ENCODE results near the gene E2F3. TPM values are rescaled to one million over a fixed set of nuclear protein-coding genes. Genes with fewer than 3 reads are reported as not detected.

Gene E2F3
- total RNA-seq, 1 experiment from 2014 or later, result 27.1 TPM

GRCh38 chr6:20417819-20418218, 16.1 kb downstream of the E2F3 start:
- BruUV-seq (replicated peaks), result no TSS peak
- no peak overlapping the region for H3K4me3 ChIP-seq (replicated peaks in 1 of 2; ENCODE audit: low read depth in 1 of 2, low read length in 2 of 2)
- no peak overlapping the region for H3K9ac ChIP-seq (ENCODE audit: low read length)
- no peak for TF ChIP-seq ZFX (IDR thresholded peaks at IDR 0.05)
- TF ChIP-seq EZH2 (IDR thresholded peaks at IDR 0.05), result no peak
- TF ChIP-seq CBX3 (IDR thresholded peaks at IDR 0.05; ENCODE audit: low read depth), result no peak
- TF ChIP-seq RAD21 (IDR thresholded peaks at IDR 0.05; ENCODE audit: low read depth), result no peak
- no peak for TF ChIP-seq ZNF274 (IDR thresholded peaks at IDR 0.05; ENCODE audit: low read depth, low read length)
- TF ChIP-seq POLR2AphosphoS5 (IDR thresholded peaks at IDR 0.05; ENCODE audit: low read depth, low read length), result no peak
- no peak for TF ChIP-seq TCF7L2 (IDR thresholded peaks at IDR 0.05; ENCODE audit: borderline replicate concordance, extremely low read depth, insufficient read depth, insufficient read length)
- TF ChIP-seq MAX (IDR thresholded peaks at IDR 0.05), result no peak
- no peak for TF ChIP-seq POLR2A (IDR thresholded peaks at IDR 0.05; ENCODE audit: borderline replicate concordance, extremely low read depth, insufficient read depth, insufficient read length)
- no peak for TF ChIP-seq SRF (IDR thresholded peaks at IDR 0.05; ENCODE audit: low read depth)
- TF ChIP-seq CEBPB (IDR thresholded peaks at IDR 0.05; ENCODE audit: low read depth), result no peak
- TF ChIP-seq EGR1 (IDR thresholded peaks at IDR 0.05; ENCODE audit: low read depth), result no peak
- TF ChIP-seq JUND (IDR thresholded peaks at IDR 0.05), result no peak
- no peak for TF ChIP-seq ZBTB33 (IDR thresholded peaks at IDR 0.05; ENCODE audit: extremely low read depth, insufficient replicate concordance, low read length)
- no peak for TF ChIP-seq EZH2phosphoT487 (IDR thresholded peaks at IDR 0.05; ENCODE audit: borderline replicate concordance)
- no peak for TF ChIP-seq CTCF (IDR thresholded peaks at IDR 0.05 in 2 of 3, conservative IDR thresholded peaks at IDR 0.05 in 1 of 3; ENCODE audit: borderline replicate concordance in 1 of 3, insufficient read depth in 1 of 3, low read depth in 2 of 3, low read length in 2 of 3)
- TF ChIP-seq SIN3A (IDR thresholded peaks at IDR 0.05; ENCODE audit: low read depth), result no peak
- no peak for TF ChIP-seq ATF3 (IDR thresholded peaks at IDR 0.05)
- no peak for TF ChIP-seq REST (IDR thresholded peaks at IDR 0.05; ENCODE audit: low read depth)
- DNase-seq (ENCODE audit: low read depth, low spot score) (no peak), ATAC-seq (no peak)
- H3K36me3 ChIP-seq (ENCODE audit: control insufficient read depth in 1 of 2, insufficient read depth in 2 of 2, low read length in 2 of 2), result peaks cover 0 to 10% of the 10 kb centered on the region in 2 experiments; a peak in 2 of 4 replicates
- no peak overlapping the region for H2AFZ ChIP-seq (ENCODE audit: low read depth, low read length, poor library complexity, severe bottlenecking)
- no peak overlapping the region for H3K4me2 ChIP-seq (ENCODE audit: low read length)
- RAD21 ChIA-PET (ENCODE audit: low non-redundant PET in 1 of 2, low total read pairs in 2 of 2, uncharacterized antibody in 2 of 2, unreplicated experiment in 2 of 2), result no interaction called here
- POLR2A ChIA-PET, result interaction anchor here (1.3 kb wide), 1 partner anchor 11 kb away, joined by 5 read pairs; no protein-coding TSS in a partner anchor
- intact Hi-C loops (cut with micrococcal nuclease), result no loop called here
- no peaks in the 10 kb centered on the region for H3K9me2 ChIP-seq (ENCODE audit: insufficient read depth)
- peaks cover 52% of the 10 kb centered on the region for H4K20me1 ChIP-seq (ENCODE audit: insufficient read depth)
- H3K27me3 ChIP-seq (ENCODE audit: insufficient read depth, low read length), result no peaks in the 10 kb centered on the region
- H3K4me1 ChIP-seq (ENCODE audit: control insufficient read depth in 1 of 2, insufficient read depth in 2 of 2, low read length in 2 of 2), result no peaks in the 10 kb centered on the region; a peak in 1 of 4 replicates
- CTCF ChIA-PET, result interaction anchor here (1.2 kb wide), 1 partner anchor 13 kb away, joined by 3 read pairs; no protein-coding TSS in a partner anchor
- H3K27ac ChIP-seq (ENCODE audit: low read depth, low read length), result no peak overlapping the region
- H3K9me3 ChIP-seq (ENCODE audit: control insufficient read depth in 1 of 2, insufficient read depth in 1 of 2, low read depth in 1 of 2, low read length in 2 of 2), result no peaks in the 10 kb centered on the region
- peaks cover 100% of the 10 kb centered on the region for H3K79me2 ChIP-seq (ENCODE audit: insufficient read depth, low read length)
